ENCODE results near the gene SLC1A2.

The SLC1A2 gene

GRCh38 chr11:35214226-35214770 lies 205.1 kb downstream of the SLC1A2 start:
- Histone ChIP-seq H3K27me3 (ENCODE audit: control insufficient read depth, insufficient read depth, low read length) (no peaks in the 10 kb centered on the region), H3K9ac (ENCODE audit: low read depth, low read length) (no peak overlapping the region), H3K36me3 (ENCODE audit: control insufficient read depth, insufficient read depth, low read length) (no peaks in the 10 kb centered on the region), H3K27ac (ENCODE audit: low read depth, low read length) (peak overlapping the region; percentile 85), H3K9me3 (ENCODE audit: control insufficient read depth, insufficient read depth, low read length) (no peaks in the 10 kb centered on the region), H3K4me1 (ENCODE audit: control insufficient read depth, insufficient read depth, low read length) (peaks cover 28% of the 10 kb centered on the region), H3K4me3 (ENCODE audit: low read depth, low read length) (no peak overlapping the region)

GRCh38 chr11:35211952-35212351 lies 207.4 kb downstream of the SLC1A2 start:
- H3K27ac ChIP-seq (ENCODE audit: low read depth, low read length) = no peak overlapping the region
- no peaks in the 10 kb centered on the region for H3K27me3 ChIP-seq (ENCODE audit: control insufficient read depth, insufficient read depth, low read length)
- no peaks in the 10 kb centered on the region for H3K36me3 ChIP-seq (ENCODE audit: control insufficient read depth, insufficient read depth, low read length)
- H3K4me1 ChIP-seq (ENCODE audit: control insufficient read depth, insufficient read depth, low read length) = peaks cover 37% of the 10 kb centered on the region
- H3K9me3 ChIP-seq (ENCODE audit: control insufficient read depth, insufficient read depth, low read length) = no peaks in the 10 kb centered on the region
- no peak overlapping the region for H3K9ac ChIP-seq (ENCODE audit: low read depth, low read length)
- no peak overlapping the region for H3K4me3 ChIP-seq (ENCODE audit: low read depth, low read length)

- H3K9ac ChIP-seq (ENCODE audit: low read depth, low read length) = no peak overlapping the region
- peaks cover 30% of the 10 kb centered on the region for H3K4me1 ChIP-seq (ENCODE audit: control insufficient read depth, insufficient read depth, low read length)
- H3K4me3 ChIP-seq (ENCODE audit: low read depth, low read length) = no peak overlapping the region
- no peaks in the 10 kb centered on the region for H3K36me3 ChIP-seq (ENCODE audit: control insufficient read depth, insufficient read depth, low read length)
- no peaks in the 10 kb centered on the region for H3K9me3 ChIP-seq (ENCODE audit: control insufficient read depth, insufficient read depth, low read length)
- H3K27ac ChIP-seq (ENCODE audit: low read depth, low read length) = no peak overlapping the region
- no peaks in the 10 kb centered on the region for H3K27me3 ChIP-seq (ENCODE audit: control insufficient read depth, insufficient read depth, low read length)
These were observed 208.3 kb downstream of the SLC1A2 start for GRCh38 chr11:35210876-35211546.

- H3K4me1 ChIP-seq (ENCODE audit: control insufficient read depth, insufficient read depth, low read length) = peaks cover 22% of the 10 kb centered on the region
- no peak overlapping the region for H3K4me3 ChIP-seq (ENCODE audit: low read depth, low read length)
- H3K36me3 ChIP-seq (ENCODE audit: control insufficient read depth, insufficient read depth, low read length) = no peaks in the 10 kb centered on the region
- no peaks in the 10 kb centered on the region for H3K27me3 ChIP-seq (ENCODE audit: control insufficient read depth, insufficient read depth, low read length)
- H3K9me3 ChIP-seq (ENCODE audit: control insufficient read depth, insufficient read depth, low read length) = no peaks in the 10 kb centered on the region
- no peak overlapping the region for H3K27ac ChIP-seq (ENCODE audit: low read depth, low read length)
- H3K9ac ChIP-seq (ENCODE audit: low read depth, low read length) = no peak overlapping the region
These were observed 210.6 kb downstream of the SLC1A2 start for GRCh38 chr11:35208795-35209194.

GRCh38 chr11:35207471-35208403 lies 211.6 kb downstream of the SLC1A2 start:
- H3K9ac ChIP-seq (ENCODE audit: low read depth, low read length) = no peak overlapping the region
- no peak overlapping the region for H3K27ac ChIP-seq (ENCODE audit: low read depth, low read length)
- H3K4me3 ChIP-seq (ENCODE audit: low read depth, low read length) = no peak overlapping the region
- H3K36me3 ChIP-seq (ENCODE audit: control insufficient read depth, insufficient read depth, low read length) = no peaks in the 10 kb centered on the region
- H3K4me1 ChIP-seq (ENCODE audit: control insufficient read depth, insufficient read depth, low read length) = peaks cover 22% of the 10 kb centered on the region
- no peaks in the 10 kb centered on the region for H3K27me3 ChIP-seq (ENCODE audit: control insufficient read depth, insufficient read depth, low read length)
- H3K9me3 ChIP-seq (ENCODE audit: control insufficient read depth, insufficient read depth, low read length) = no peaks in the 10 kb centered on the region

GRCh38 chr11:35206616-35207015 lies 212.7 kb downstream of the SLC1A2 start:
- H3K27ac ChIP-seq (ENCODE audit: low read depth, low read length) = no peak overlapping the region
- H3K36me3 ChIP-seq (ENCODE audit: control insufficient read depth, insufficient read depth, low read length) = no peaks in the 10 kb centered on the region
- no peaks in the 10 kb centered on the region for H3K27me3 ChIP-seq (ENCODE audit: control insufficient read depth, insufficient read depth, low read length)
- peaks cover 22% of the 10 kb centered on the region for H3K4me1 ChIP-seq (ENCODE audit: control insufficient read depth, insufficient read depth, low read length)
- H3K9ac ChIP-seq (ENCODE audit: low read depth, low read length) = no peak overlapping the region
- no peaks in the 10 kb centered on the region for H3K9me3 ChIP-seq (ENCODE audit: control insufficient read depth, insufficient read depth, low read length)
- no peak overlapping the region for H3K4me3 ChIP-seq (ENCODE audit: low read depth, low read length)

GRCh38 chr11:35204614-35205013 lies 214.7 kb downstream of the SLC1A2 start:
- H3K4me1 ChIP-seq (ENCODE audit: control insufficient read depth, insufficient read depth, low read length) = peaks cover 22% of the 10 kb centered on the region
- H3K36me3 ChIP-seq (ENCODE audit: control insufficient read depth, insufficient read depth, low read length) = no peaks in the 10 kb centered on the region
- no peaks in the 10 kb centered on the region for H3K9me3 ChIP-seq (ENCODE audit: control insufficient read depth, insufficient read depth, low read length)
- no peak overlapping the region for H3K27ac ChIP-seq (ENCODE audit: low read depth, low read length)
- H3K9ac ChIP-seq (ENCODE audit: low read depth, low read length) = no peak overlapping the region
- no peak overlapping the region for H3K4me3 ChIP-seq (ENCODE audit: low read depth, low read length)
- H3K27me3 ChIP-seq (ENCODE audit: control insufficient read depth, insufficient read depth, low read length) = no peaks in the 10 kb centered on the region
